Fibroblast of peridontal ligament (primary cell): ENCODE data around the gene FAM228B.

ENCODE experiments used
- DNase-seq: peaks from one replicate; pipeline ENCODE4 v3.0.0-alpha.2; 2010; ENCODE audit errors: extremely low read depth

The FAM228B gene

GRCh38 chr2:24203029-24203786, 79.9 kb downstream of the FAM228B start:
- DNase-seq: no peak

- DNase-seq: no peak
Measured at GRCh38 chr2:24203787-24204150, 80.5 kb downstream of the FAM228B start.

DNA sequence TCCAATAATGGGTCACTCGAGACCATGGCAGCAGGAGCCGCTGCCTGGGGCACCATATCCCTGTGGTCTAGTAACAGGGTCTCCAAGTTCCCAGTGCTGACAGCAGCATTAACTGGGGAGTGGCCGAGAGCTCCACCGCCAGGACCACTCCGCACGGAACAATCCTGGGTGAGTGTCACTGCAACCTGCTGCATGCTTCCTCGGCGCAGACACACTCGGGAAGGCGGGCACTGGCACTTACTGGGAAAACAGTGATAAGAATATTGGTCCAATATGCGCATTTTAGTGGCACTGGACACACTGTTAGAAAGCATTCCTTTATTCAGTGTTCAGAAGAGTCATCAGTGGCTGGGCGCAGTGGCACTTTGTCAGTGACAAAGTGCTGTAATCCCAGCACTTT, 81.2 kb downstream of the FAM228B start:
- DNase-seq: no peak

GRCh38 chr2:24205131-24205530, 81.9 kb downstream of the FAM228B start:
- DNase-seq: no peak

GRCh38 chr2:24206242-24206641, 83.0 kb downstream of the FAM228B start:
- DNase-seq: no peak

DNA sequence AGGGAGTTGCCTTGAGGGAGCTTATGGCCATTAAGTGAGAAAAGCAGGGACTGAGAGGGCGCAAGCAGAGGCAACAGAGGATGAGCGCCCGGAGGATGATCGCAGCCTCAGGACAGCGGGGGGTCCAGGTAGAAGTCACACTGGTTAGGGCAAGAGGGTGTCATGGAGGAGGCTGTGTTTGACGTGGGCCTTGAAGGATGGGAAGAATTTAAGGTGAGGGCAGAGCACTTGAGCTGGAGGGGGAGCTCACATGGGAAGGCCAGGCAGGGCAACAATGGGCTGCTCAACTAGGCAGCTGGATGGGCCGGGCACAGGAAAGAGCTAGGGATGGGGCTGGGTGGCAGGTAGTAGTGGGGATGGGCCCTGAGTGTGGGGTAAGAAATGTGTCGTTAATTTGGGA, 83.4 kb downstream of the FAM228B start:
- no peak for DNase-seq

DNA sequence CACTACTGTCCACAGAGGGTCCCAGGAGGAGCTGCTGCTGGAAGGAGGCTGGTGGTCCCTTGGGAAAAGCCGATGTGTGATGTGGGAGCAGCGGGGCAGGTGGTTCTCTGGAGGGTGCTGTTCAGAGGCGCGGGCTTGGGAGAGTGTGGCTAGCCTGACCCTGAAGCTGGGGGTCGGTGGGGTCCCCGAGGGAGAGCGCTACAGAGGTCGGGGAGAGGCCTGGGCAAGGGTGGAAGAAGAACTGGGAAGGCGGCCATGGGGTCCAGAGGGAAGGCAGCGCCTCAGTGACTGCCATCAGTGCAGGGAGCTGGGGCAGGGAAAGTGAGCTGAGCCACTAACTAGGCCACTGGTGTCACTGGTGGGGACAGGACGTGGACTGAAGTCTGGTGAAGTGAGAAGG, 84.1 kb downstream of the FAM228B start:
- no peak for DNase-seq

GRCh38 chr2:24208490-24208889, 85.2 kb downstream of the FAM228B start:
- DNase-seq: no peak

DNA sequence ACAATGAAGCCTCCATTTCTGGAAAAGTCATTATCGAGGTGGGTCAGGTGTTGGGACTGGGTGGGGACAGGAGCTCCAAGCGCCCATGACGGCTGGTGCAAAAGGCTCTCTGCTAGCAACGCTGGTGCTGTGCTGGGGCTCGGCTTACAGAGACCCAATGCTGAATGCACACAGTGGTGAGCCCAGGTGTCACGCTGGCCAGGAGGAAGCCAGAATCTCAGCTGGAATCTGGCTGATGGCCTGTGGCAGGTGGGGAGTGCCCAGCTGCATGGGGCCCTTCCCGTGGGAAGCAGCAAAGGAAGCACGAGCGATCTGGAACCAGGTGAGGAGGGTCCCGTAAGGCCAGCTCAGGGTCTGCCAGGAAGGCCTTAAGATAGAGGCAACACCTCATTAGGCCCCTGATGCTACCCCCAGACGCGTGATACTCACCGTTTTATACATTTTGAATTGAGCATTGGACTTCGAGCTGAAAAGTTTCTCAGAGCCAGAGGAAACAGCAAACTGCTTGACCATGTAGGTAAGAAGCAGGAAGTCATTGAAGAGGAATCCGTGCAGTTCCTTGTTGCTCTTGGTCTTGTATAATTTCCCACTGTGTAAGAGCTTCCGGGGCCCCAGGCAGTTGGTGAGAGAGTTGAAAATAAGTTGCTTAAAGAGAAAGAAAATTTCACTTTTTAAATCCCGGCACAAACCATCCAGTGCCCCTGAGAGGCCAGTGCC, 86.3 kb downstream of the FAM228B start:
- DNase-seq: no peak

- no peak for DNase-seq
Measured at GRCh38 chr2:24210106-24210455, 86.8 kb downstream of the FAM228B start.

DNA sequence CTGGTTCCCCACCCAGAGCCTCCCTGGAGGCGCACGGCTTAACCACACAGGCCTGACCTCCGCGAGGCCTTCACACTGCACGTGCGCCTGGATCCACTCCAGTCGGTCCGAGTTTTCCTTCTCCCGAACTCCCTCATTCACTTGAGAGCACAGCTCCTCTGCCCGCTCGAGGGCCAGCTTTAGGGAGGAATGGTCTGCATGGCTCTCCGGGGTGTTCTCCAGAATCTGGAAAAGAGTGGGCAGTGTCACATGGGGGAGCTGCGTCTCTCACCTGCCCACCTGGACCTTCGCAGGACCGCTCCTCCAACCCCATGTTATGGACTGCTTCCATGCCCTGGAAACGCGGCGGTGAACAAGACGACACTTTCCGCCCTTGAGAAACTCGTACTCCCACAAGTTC, 87.5 kb downstream of the FAM228B start:
- DNase-seq: no peak

- no peak for DNase-seq
Measured at GRCh38 chr2:24211408-24211807, 88.1 kb downstream of the FAM228B start.

DNA sequence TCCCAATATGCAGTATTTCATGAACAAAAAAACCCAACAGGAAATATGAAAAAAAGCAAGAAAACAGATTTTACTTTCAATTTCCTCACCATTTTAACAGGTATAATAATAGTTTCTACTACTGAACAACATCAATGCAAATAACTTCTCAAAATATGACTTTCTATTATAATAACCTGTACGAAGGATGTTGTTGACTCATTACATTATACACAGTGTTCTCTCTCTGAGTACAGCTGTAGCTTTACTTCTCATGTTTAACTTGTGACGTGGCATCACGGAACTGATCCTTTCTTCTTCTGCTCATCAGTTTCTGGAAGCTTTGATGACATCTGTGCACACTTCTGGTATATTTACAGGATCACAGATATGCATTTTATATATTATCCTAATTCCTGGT, 91.6 kb downstream of the FAM228B start:
- no peak for DNase-seq
